IgD-negative memory B cell (primary cell): ENCODE results near the gene POLD3. TPM values are rescaled to one million over a fixed set of nuclear protein-coding genes. Genes with fewer than 3 reads are reported as not detected.

Source experiments
- H3K27ac Mint-ChIP-seq, 3 donors: one replicate each; pipeline ENCODE4 v1.8.0; 2020 to 2022; ENCODE audit warnings: mild to moderate bottlenecking in 3 of 3, mixed read lengths in 3 of 3, moderate library complexity in 1 of 3
- H3K27me3 Mint-ChIP-seq: one replicate; pipeline ENCODE4 v1.8.0; 2021; ENCODE audit warnings: mixed read lengths
- H3K36me3 Mint-ChIP-seq: one replicate; pipeline ENCODE4 v1.8.0; 2020; ENCODE audit warnings: mild to moderate bottlenecking, mixed read lengths
- H3K4me1 Mint-ChIP-seq, 3 donors: one replicate each; pipeline ENCODE4 v1.8.0; 2020 to 2022; ENCODE audit warnings: mixed read lengths in 3 of 3, mild to moderate bottlenecking in 1 of 3
- H3K4me3 Mint-ChIP-seq, 4 donors: one replicate each; pipeline ENCODE4 v1.8.0; 2020 to 2022; ENCODE audit warnings: mild to moderate bottlenecking in 4 of 4, mixed read lengths in 4 of 4, moderate library complexity in 3 of 4
- H3K9me3 Mint-ChIP-seq, 3 donors: one replicate each; pipeline ENCODE4 v1.8.0; 2020 to 2021; ENCODE audit warnings: mixed read lengths in 3 of 3, mild to moderate bottlenecking in 1 of 3
- polyA plus RNA-seq: library from polyadenylated mRNA; unstranded; fragments of 300-500 nt; fragmentation: Illumina TruSeq; gene quantifications from one replicate; pipeline ENCODE4 v1.2.3, GENCODE V29; 2021

The POLD3 gene
- polyA plus RNA-seq, 1 donor from 2014 or later = 14.0 TPM

GRCh38 chr11:74669211-74670160 lies 77.1 kb downstream of the POLD3 start:
- H3K27me3 Mint-ChIP-seq = no peaks in the 10 kb centered on the region
- no peaks in the 10 kb centered on the region for H3K4me1 Mint-ChIP-seq
- H3K27ac Mint-ChIP-seq = no peak overlapping the region
- H3K36me3 Mint-ChIP-seq = no peaks in the 10 kb centered on the region
- no peaks in the 10 kb centered on the region for H3K9me3 Mint-ChIP-seq
- H3K4me3 Mint-ChIP-seq = no peak overlapping the region

GRCh38 chr11:74670171-74670570 lies 77.8 kb downstream of the POLD3 start:
- Mint-ChIP-seq H3K9me3 (no peaks in the 10 kb centered on the region), H3K4me1 (no peaks in the 10 kb centered on the region), H3K27ac (no peak overlapping the region), H3K36me3 (no peaks in the 10 kb centered on the region), H3K27me3 (no peaks in the 10 kb centered on the region), H3K4me3 (no peak overlapping the region)

- Mint-ChIP-seq H3K36me3 (no peaks in the 10 kb centered on the region), H3K9me3 (no peaks in the 10 kb centered on the region), H3K27ac (peak overlapping the region in 1 of 3 donors; percentile 54), H3K27me3 (no peaks in the 10 kb centered on the region), H3K4me1 (peaks cover 0 to 2% (median 0%) of the 10 kb centered on the region in 3 donors), H3K4me3 (no peak overlapping the region)
Measured at GRCh38 chr11:74671520-74672196, 79.3 kb downstream of the POLD3 start.

GRCh38 chr11:74672332-74672955 lies 80.1 kb downstream of the POLD3 start:
- H3K36me3 Mint-ChIP-seq = no peaks in the 10 kb centered on the region
- H3K27ac Mint-ChIP-seq = peak overlapping the region in 1 of 3 donors; percentile 54
- H3K27me3 Mint-ChIP-seq = no peaks in the 10 kb centered on the region
- H3K4me1 Mint-ChIP-seq = peaks cover 0 to 2% (median 0%) of the 10 kb centered on the region in 3 donors
- H3K4me3 Mint-ChIP-seq = no peak overlapping the region
- H3K9me3 Mint-ChIP-seq = no peaks in the 10 kb centered on the region

- Mint-ChIP-seq H3K27me3 (no peaks in the 10 kb centered on the region), H3K4me1 (peaks cover 0 to 2% (median 0%) of the 10 kb centered on the region in 3 donors), H3K4me3 (no peak overlapping the region), H3K36me3 (no peaks in the 10 kb centered on the region), H3K9me3 (no peaks in the 10 kb centered on the region), H3K27ac (no peak overlapping the region)
Measured at GRCh38 chr11:74672956-74673692, 80.7 kb downstream of the POLD3 start.

- Mint-ChIP-seq H3K9me3 (no peaks in the 10 kb centered on the region), H3K4me1 (peaks cover 0 to 2% (median 0%) of the 10 kb centered on the region in 3 donors), H3K27me3 (no peaks in the 10 kb centered on the region), H3K27ac (no peak overlapping the region), H3K36me3 (no peaks in the 10 kb centered on the region), H3K4me3 (no peak overlapping the region)
Measured at GRCh38 chr11:74673693-74674360, 81.4 kb downstream of the POLD3 start.

GRCh38 chr11:74675761-74676160 lies 83.4 kb downstream of the POLD3 start:
- Mint-ChIP-seq H3K27ac (peak overlapping the region in 1 of 3 donors; percentile 6), H3K4me3 (no peak overlapping the region), H3K9me3 (no peaks in the 10 kb centered on the region), H3K4me1 (peaks cover 0 to 2% (median 0%) of the 10 kb centered on the region in 3 donors), H3K36me3 (peaks cover 2% of the 10 kb centered on the region), H3K27me3 (no peaks in the 10 kb centered on the region)

GRCh38 chr11:74676596-74676995 lies 84.2 kb downstream of the POLD3 start:
- H3K27me3 Mint-ChIP-seq = peaks cover 3% of the 10 kb centered on the region
- no peaks in the 10 kb centered on the region for H3K9me3 Mint-ChIP-seq
- H3K4me1 Mint-ChIP-seq = peaks cover 0 to 2% (median 0%) of the 10 kb centered on the region in 3 donors
- peaks cover 2% of the 10 kb centered on the region for H3K36me3 Mint-ChIP-seq
- H3K4me3 Mint-ChIP-seq = no peak overlapping the region
- H3K27ac Mint-ChIP-seq = no peak overlapping the region

- peaks cover 2% of the 10 kb centered on the region for H3K36me3 Mint-ChIP-seq
- H3K27me3 Mint-ChIP-seq = peaks cover 5% of the 10 kb centered on the region
- H3K4me3 Mint-ChIP-seq = no peak overlapping the region
- H3K4me1 Mint-ChIP-seq = peaks cover 0 to 2% (median 0%) of the 10 kb centered on the region in 3 donors
- H3K27ac Mint-ChIP-seq = no peak overlapping the region
- H3K9me3 Mint-ChIP-seq = no peaks in the 10 kb centered on the region
Measured at GRCh38 chr11:74677131-74677530, 84.7 kb downstream of the POLD3 start.

GRCh38 chr11:74678041-74678440 lies 85.7 kb downstream of the POLD3 start:
- H3K27me3 Mint-ChIP-seq = peaks cover 10% of the 10 kb centered on the region
- H3K4me1 Mint-ChIP-seq = peaks cover 0 to 3% (median 0%) of the 10 kb centered on the region in 3 donors
- H3K36me3 Mint-ChIP-seq = peaks cover 2% of the 10 kb centered on the region
- no peak overlapping the region for H3K27ac Mint-ChIP-seq
- H3K4me3 Mint-ChIP-seq = no peak overlapping the region
- H3K9me3 Mint-ChIP-seq = no peaks in the 10 kb centered on the region

- Mint-ChIP-seq H3K4me1 (peaks cover 0 to 3% (median 0%) of the 10 kb centered on the region in 3 donors), H3K9me3 (no peaks in the 10 kb centered on the region), H3K27ac (no peak overlapping the region), H3K4me3 (no peak overlapping the region), H3K36me3 (peaks cover 2% of the 10 kb centered on the region), H3K27me3 (peaks cover 11% of the 10 kb centered on the region)
Measured at GRCh38 chr11:74678591-74679512, 86.5 kb downstream of the POLD3 start.

- H3K36me3 Mint-ChIP-seq = peaks cover 2% of the 10 kb centered on the region
- no peak overlapping the region for H3K4me3 Mint-ChIP-seq
- H3K9me3 Mint-ChIP-seq = no peaks in the 10 kb centered on the region
- no peak overlapping the region for H3K27ac Mint-ChIP-seq
- peaks cover 0 to 3% (median 0%) of the 10 kb centered on the region in 3 donors for H3K4me1 Mint-ChIP-seq
- peaks cover 11% of the 10 kb centered on the region for H3K27me3 Mint-ChIP-seq
Measured at GRCh38 chr11:74679513-74679865, 87.1 kb downstream of the POLD3 start.

- H3K4me3 Mint-ChIP-seq = no peak overlapping the region
- H3K27me3 Mint-ChIP-seq = peaks cover 12% of the 10 kb centered on the region
- H3K27ac Mint-ChIP-seq = no peak overlapping the region
- peaks cover 2% of the 10 kb centered on the region for H3K36me3 Mint-ChIP-seq
- H3K9me3 Mint-ChIP-seq = no peaks in the 10 kb centered on the region
- H3K4me1 Mint-ChIP-seq = peaks cover 0 to 3% (median 0%) of the 10 kb centered on the region in 3 donors
Measured at GRCh38 chr11:74680035-74680671, 87.8 kb downstream of the POLD3 start.
